NCI-H1048 (cell line): Measurements from ENCODE around the gene EPN2.

Experiments
- DNase-seq: peaks from one replicate; lab custom pipeline; 2025; lab: John Stamatoyannopoulos, UW

EPN2 gene

GRCh38 chr17:19239544-19239943 is 2.4 kb downstream of the EPN2 start:
- DNase-seq: no peak

- no peak for DNase-seq
These were observed 5.2 kb downstream of the EPN2 start for GRCh38 chr17:19242323-19242722.

GRCh38 chr17:19242926-19243325 is 5.8 kb downstream of the EPN2 start:
- DNase-seq: no peak

- no peak for DNase-seq
These were observed 6.7 kb downstream of the EPN2 start for GRCh38 chr17:19243838-19244237.

- no peak for DNase-seq
These were observed 7.2 kb downstream of the EPN2 start for GRCh38 chr17:19244357-19244756.

- DNase-seq: no peak
These were observed 7.6 kb downstream of the EPN2 start for GRCh38 chr17:19244781-19245180.

GRCh38 chr17:19247473-19247872 is 10.3 kb downstream of the EPN2 start:
- DNase-seq: no peak

GRCh38 chr17:19248151-19248927 is 11.2 kb downstream of the EPN2 start:
- no peak for DNase-seq

GRCh38 chr17:19248928-19249574 is 11.9 kb downstream of the EPN2 start:
- DNase-seq: no peak

- DNase-seq: no peak
These were observed 12.5 kb downstream of the EPN2 start for GRCh38 chr17:19249681-19250080.

GRCh38 chr17:19250421-19251173 is 13.4 kb downstream of the EPN2 start:
- DNase-seq: no peak

- DNase-seq: no peak
These were observed 15.9 kb downstream of the EPN2 start for GRCh38 chr17:19253112-19253511.

GRCh38 chr17:19254651-19255050 is 17.5 kb downstream of the EPN2 start:
- no peak for DNase-seq

GRCh38 chr17:19255279-19255678 is 18.1 kb downstream of the EPN2 start:
- DNase-seq: no peak

- no peak for DNase-seq
These were observed 21.2 kb downstream of the EPN2 start for GRCh38 chr17:19258371-19258770.

- DNase-seq: no peak
These were observed 23.8 kb downstream of the EPN2 start for GRCh38 chr17:19260958-19261357.

GRCh38 chr17:19261426-19261825 is 24.3 kb downstream of the EPN2 start:
- DNase-seq: no peak

- DNase-seq: no peak
These were observed 25.8 kb downstream of the EPN2 start for GRCh38 chr17:19262650-19263631.

GRCh38 chr17:19263641-19264051 is 26.5 kb downstream of the EPN2 start:
- no peak for DNase-seq

- DNase-seq: no peak
These were observed 27.1 kb downstream of the EPN2 start for GRCh38 chr17:19264268-19264667.

GRCh38 chr17:19264681-19265080 is 27.5 kb downstream of the EPN2 start:
- no peak for DNase-seq

- no peak for DNase-seq
These were observed 28.6 kb downstream of the EPN2 start for GRCh38 chr17:19265755-19266154.
